ENCODE measurements around the gene SEMA3C.

Gene SEMA3C

GRCh38 chr7:80851896-80852476 is 66.9 kb downstream of the SEMA3C start:
- no peak for DNase-seq (ENCODE audit: low read depth in 2 of 2)

DNA sequence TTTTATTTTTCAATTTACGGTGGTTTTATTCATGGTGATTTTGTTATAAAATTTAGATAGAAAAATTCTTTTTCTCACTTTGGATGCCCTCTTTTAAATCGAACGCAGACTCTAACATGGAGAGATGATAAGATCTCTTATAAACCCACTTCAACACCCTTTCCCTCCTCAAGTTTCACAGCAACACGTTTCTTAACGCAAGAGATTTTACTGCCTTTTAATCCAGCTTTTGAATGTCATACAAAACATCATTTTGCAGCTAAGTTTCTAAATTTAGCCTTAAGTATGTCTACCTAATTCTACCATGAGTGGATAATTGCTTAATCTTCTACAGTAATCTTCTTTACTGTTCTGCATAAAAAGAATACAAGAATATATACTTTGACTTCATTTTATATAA is 70.0 kb downstream of the SEMA3C start:
- no peak for DNase-seq (ENCODE audit: low read depth in 2 of 2)

GRCh38 chr7:80847895-80848294 is 71.0 kb downstream of the SEMA3C start:
- no peak for DNase-seq (ENCODE audit: low read depth in 2 of 2)

DNA sequence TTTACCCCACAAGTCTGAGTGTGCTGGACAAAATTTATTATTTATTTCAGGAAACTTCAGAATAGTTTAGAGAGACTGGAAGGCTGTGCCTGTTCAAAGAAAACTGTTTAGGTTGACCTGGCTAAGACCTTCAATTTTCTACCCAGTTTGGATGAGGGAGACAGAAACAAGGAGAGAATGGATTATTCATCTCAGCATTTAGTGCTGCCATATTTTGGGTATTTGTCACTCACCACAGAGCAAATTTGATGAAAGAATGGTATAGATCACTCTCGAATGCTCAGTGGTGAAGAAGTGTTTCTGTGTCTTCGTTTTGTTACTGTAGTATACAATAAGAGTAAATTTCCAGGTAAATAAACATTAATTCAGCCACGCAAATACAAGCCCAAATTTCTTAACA is 71.8 kb downstream of the SEMA3C start:
- no peak for DNase-seq (ENCODE audit: low read depth in 2 of 2)

- no peak for DNase-seq (ENCODE audit: low read depth in 2 of 2)
These were observed 73.9 kb downstream of the SEMA3C start for GRCh38 chr7:80844916-80845315.

DNA sequence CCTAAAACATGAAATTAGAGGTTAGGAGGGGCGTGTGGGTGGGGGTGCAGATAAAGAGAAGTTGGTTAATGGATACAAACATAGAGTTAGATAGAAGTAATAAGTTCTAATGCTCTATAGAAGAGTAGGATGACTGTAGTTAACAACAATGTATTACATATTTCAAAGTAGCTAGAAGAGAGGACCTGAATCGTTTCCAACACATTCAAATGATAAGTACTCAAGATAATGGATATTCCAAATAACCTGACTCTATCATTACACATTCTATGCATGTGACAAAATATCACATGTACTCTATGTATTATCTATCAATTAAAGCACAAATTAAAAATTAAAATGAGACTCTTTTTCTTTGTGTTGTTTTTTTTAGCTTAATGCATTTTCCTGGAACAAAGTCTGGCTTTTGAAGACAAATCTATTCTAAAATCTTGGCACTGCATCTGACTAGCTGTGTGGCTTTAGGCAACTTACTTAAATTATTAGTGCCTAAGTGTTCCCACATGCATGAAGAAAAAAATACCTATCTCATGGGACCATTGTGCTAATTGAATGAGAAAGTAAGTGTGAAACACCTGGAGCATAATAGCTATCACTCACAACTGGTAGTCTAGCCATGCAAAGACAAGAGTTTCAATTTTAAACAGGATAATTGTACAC is 75.7 kb downstream of the SEMA3C start:
- DNase-seq (ENCODE audit: low read depth in 2 of 2): no peak

DNA sequence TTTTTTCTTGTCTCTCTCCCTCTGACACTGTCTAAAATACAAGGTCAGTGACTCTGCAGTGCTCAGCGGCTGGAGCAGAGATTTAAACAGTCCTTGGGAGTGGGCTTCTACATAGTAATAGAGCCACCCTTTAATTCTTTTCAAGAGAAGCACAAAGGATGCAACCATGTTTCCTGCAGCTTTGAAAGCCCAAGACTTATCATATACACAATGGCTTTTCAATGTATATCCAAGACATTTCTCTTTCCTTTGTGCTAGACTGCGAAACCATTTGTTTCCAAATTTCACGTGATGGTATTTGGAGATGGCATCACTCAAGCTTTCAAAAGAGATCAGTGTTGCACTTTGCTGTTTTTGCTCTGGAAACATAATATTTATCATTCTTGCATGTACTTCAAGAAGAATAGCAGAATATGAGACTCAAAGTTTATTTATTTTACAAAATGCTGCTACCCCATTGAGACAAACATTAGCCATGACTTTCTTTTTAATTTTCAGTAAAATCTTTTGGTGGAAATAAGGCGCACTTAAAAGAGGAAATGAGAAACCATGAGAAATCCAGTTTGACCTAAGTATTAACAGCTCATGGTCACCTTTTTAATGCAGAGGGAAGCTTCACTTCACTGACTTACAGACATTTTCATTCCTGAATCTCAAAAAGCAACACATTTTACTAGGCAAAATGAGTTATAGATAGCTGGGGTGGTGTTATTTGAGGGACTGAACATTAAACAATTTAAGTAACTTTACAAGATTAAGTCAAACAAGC is 76.6 kb downstream of the SEMA3C start:
- DNase-seq (ENCODE audit: low read depth in 2 of 2): no peak

DNA sequence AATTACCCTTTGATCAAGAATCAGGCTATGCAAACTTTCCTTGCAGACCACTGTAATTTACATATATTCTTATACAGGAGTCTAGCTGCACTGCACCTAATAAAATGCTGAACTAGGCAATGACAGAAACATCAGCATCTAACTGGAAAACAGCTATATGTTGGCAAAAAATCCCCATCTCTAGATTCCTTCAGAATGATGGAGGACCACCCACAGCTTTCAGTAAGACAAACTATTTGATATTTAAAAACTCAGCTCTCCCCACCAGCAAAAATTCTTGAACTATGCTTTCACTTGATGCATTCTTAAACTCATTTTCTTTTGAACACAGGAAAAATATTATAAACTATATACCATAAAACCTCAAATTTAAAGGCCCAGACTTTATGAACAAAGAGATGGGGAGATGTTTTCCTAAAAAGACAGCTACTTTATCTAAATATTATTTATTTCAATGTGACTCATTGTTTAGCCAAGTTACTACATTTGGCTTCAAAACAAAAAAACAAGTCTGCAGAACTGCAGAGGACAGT is 77.4 kb downstream of the SEMA3C start:
- DNase-seq (ENCODE audit: low read depth in 2 of 2): no peak

GRCh38 chr7:80840681-80841080 is 78.2 kb downstream of the SEMA3C start:
- no peak for DNase-seq (ENCODE audit: low read depth in 2 of 2)

DNA sequence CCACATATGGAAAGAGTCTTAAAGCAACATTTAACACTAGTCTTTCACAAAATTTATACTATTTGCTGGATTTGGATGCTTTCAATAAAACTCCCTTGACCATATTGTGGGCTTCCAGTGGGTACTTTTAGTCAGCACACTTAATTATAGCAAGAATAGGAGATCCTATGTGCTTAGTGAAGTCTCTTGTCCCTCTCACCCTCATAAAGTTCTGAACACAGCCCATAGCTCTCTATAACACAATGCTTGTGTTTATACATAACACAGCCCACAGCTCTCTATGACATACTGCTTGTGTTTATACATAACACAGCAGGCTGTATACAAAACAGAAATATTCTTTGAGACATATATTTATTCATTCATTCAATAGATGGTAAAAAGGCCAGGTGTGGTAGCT is 79.0 kb downstream of the SEMA3C start:
- no peak for DNase-seq (ENCODE audit: low read depth in 2 of 2)

GRCh38 chr7:80838643-80839042 is 80.2 kb downstream of the SEMA3C start:
- no peak for DNase-seq (ENCODE audit: low read depth in 2 of 2)

GRCh38 chr7:80837345-80837744 is 81.5 kb downstream of the SEMA3C start:
- no peak for DNase-seq (ENCODE audit: low read depth in 2 of 2)

- DNase-seq (ENCODE audit: low read depth in 2 of 2): no peak
These were observed 83.6 kb downstream of the SEMA3C start for GRCh38 chr7:80835251-80835650.

GRCh38 chr7:80833289-80834268 is 85.3 kb downstream of the SEMA3C start:
- DNase-seq (ENCODE audit: low read depth in 2 of 2): no peak

DNA sequence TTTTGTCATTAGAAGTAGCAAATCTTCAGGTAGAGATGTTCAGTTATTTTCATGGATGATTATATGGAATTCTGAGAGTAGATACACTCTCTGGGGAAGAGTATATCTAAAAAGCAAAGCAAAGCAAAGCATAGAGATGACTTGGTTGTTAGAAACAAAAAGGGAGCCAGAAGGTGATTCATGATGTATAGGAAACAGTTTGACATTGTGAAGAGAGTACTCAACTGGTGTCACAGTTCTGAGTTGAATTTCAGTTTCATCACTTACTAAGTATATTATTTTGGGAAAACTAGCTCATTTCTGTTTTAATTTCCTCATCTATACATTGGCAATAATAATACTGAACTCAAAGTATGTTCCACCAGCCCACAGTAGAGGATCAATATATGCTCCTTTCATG is 86.8 kb downstream of the SEMA3C start:
- no peak for DNase-seq (ENCODE audit: low read depth in 2 of 2)

- no peak for DNase-seq (ENCODE audit: low read depth in 2 of 2)
These were observed 88.1 kb downstream of the SEMA3C start for GRCh38 chr7:80830584-80831285.

DNA sequence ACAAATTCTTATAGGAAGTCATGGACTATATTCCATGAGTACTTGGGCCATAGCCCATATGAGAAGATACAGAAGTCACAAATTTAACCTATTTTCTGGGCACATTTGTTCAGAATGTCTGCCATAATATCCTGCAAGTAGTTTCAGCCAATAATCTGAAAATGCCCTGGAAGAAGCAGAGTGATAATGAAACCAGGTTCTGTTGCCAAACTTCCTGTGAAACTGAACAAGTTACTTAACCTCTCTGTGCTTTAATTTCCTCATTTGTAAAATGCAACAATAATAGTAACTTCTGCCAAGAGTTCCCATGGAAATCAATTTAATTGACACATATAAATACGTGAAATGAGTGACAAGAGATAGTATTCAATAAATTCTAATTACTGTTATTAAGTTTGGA is 88.8 kb downstream of the SEMA3C start:
- no peak for DNase-seq (ENCODE audit: low read depth in 2 of 2)

DNA sequence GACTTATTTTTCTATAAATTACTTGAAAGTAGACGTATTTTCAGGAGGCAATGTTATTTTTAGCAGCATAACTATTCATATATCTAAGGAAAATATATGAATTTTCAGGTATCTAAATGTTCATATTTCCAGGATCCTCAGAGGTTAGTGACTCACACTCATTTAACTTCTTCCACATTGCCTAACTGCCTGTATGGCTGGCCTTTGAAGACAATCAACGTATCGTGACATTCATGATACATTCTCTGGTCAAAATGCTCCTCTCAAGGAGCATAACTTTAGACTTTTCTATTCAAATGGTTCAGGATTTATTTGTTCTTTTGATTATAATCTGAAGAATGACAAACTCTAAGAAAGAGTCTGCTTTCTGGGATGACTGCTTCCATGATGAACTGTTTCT is 89.3 kb downstream of the SEMA3C start:
- no peak for DNase-seq (ENCODE audit: low read depth in 2 of 2)

GRCh38 chr7:80827239-80827633 is 91.6 kb downstream of the SEMA3C start:
- no peak for DNase-seq (ENCODE audit: low read depth in 2 of 2)

GRCh38 chr7:80826520-80827238 is 92.2 kb downstream of the SEMA3C start:
- no peak for DNase-seq (ENCODE audit: low read depth in 2 of 2)
